Stimulated activated naive CD8-positive, alpha-beta T cell treated with anti-CD3 and anti-CD28 coated beads, Interleukin-15, Interleukin-2, amounts not matched to agents 100 U/mL and 50 U/mL, for 24 hours (primary cell): ENCODE measurements around the gene SORCS2.

Experiments
- ATAC-seq: fragments of 150-1000 bp; cut with Tn5 transposase; one replicate; pipeline ENCODE4 v1.10.0; 2021
- DNase-seq: peaks from one replicate; pipeline ENCODE4 v3.0.0; 2021

Gene SORCS2

GRCh38 chr4:7653510-7654369 is 461.4 kb downstream of the SORCS2 start:
- ATAC-seq (no peak), DNase-seq (no peak)

- ATAC-seq, result no peak
- no peak for DNase-seq
Measured at GRCh38 chr4:7654550-7655445, 462.5 kb downstream of the SORCS2 start.

GRCh38 chr4:7655511-7656243 is 463.3 kb downstream of the SORCS2 start:
- DNase-seq (no peak), ATAC-seq (no peak)

- DNase-seq (no peak), ATAC-seq (no peak)
Measured at GRCh38 chr4:7656244-7656800, 464.0 kb downstream of the SORCS2 start.

GRCh38 chr4:7657545-7658297 is 465.4 kb downstream of the SORCS2 start:
- DNase-seq (no peak), ATAC-seq (no peak)

- no peak for ATAC-seq
- DNase-seq, result no peak
Measured at GRCh38 chr4:7658341-7659204, 466.2 kb downstream of the SORCS2 start.

- no peak for DNase-seq
- no peak for ATAC-seq
Measured at GRCh38 chr4:7659429-7660175, 467.3 kb downstream of the SORCS2 start.

GRCh38 chr4:7660176-7661039 is 468.1 kb downstream of the SORCS2 start:
- DNase-seq (no peak), ATAC-seq (no peak)

GRCh38 chr4:7661066-7661748 is 468.9 kb downstream of the SORCS2 start:
- ATAC-seq, result no peak
- DNase-seq, result no peak

- no peak for ATAC-seq
- DNase-seq, result no peak
Measured at GRCh38 chr4:7661846-7662506, 469.6 kb downstream of the SORCS2 start.

GRCh38 chr4:7662507-7662846 is 470.1 kb downstream of the SORCS2 start:
- ATAC-seq (no peak), DNase-seq (no peak)

- ATAC-seq (no peak), DNase-seq (no peak)
Measured at GRCh38 chr4:7663075-7663541, 470.8 kb downstream of the SORCS2 start.

GRCh38 chr4:7664106-7664505 is 471.8 kb downstream of the SORCS2 start:
- ATAC-seq (no peak), DNase-seq (no peak)

GRCh38 chr4:7665321-7665720 is 473.0 kb downstream of the SORCS2 start:
- ATAC-seq, result no peak
- DNase-seq, result no peak

- ATAC-seq, result no peak
- no peak for DNase-seq
Measured at GRCh38 chr4:7666011-7666410, 473.7 kb downstream of the SORCS2 start.

- ATAC-seq, result no peak
- no peak for DNase-seq
Measured at GRCh38 chr4:7666744-7667143, 474.4 kb downstream of the SORCS2 start.

- no peak for ATAC-seq
- DNase-seq, result no peak
Measured at GRCh38 chr4:7668271-7668670, 475.9 kb downstream of the SORCS2 start.

- DNase-seq (no peak), ATAC-seq (no peak)
Measured at GRCh38 chr4:7668826-7669225, 476.5 kb downstream of the SORCS2 start.
